Putamen (tissue), 1 donor: Measurements from ENCODE around the gene PDZD2.

Experiments used
- DNase-seq: peaks from one replicate; pipeline ENCODE4 v3.0.0-alpha.2; 2016; ENCODE audit warnings: low spot score

Gene PDZD2

DNA sequence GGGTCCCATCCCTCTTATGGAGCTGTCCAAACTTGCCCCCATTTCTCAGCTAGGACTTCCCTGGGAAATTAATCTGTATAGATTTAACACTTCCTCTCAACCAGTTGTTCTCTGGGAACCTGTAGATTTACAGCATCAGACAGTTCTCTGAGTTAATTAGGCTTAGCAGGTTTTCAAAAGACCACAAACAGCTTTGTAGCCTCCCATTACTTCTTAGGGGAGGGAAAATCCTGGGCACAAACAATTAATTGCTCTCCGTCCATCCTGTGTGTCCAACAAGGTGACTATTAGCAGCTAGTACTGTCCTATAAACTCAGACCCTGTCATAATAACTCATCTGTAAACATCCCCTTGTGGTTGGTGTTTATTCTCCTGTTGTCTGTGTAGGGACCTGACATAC, 337.2 kb downstream of the PDZD2 start:
- no peak for DNase-seq

DNA sequence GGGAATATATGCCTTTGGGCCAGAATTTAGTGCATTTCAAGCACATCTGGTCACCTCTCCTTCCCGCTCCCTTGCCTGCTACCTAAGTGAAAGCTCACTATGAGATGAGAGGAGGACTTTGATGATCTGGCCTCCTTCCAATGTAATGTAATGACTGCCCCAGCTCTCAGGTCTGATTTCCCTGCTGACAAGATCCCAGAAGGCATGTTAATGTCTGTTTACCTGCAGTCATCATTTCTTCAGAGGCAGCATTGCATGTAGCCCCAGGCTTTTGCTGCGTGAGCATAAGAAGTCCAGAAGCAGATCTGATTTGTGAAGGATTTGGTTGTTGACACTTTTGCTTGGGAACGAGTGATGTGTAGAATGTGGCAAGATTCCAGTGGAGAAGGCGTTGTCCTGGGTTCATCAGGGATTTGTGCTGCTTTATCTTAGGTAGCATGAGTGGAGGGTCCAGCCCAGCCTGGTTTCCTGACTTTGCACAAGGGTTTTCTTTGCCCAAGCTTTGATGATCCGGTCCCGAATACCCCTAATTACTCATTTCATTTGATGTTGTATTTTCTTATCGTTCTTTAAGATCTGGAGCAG, 342.5 kb downstream of the PDZD2 start:
- DNase-seq = no peak

DNA sequence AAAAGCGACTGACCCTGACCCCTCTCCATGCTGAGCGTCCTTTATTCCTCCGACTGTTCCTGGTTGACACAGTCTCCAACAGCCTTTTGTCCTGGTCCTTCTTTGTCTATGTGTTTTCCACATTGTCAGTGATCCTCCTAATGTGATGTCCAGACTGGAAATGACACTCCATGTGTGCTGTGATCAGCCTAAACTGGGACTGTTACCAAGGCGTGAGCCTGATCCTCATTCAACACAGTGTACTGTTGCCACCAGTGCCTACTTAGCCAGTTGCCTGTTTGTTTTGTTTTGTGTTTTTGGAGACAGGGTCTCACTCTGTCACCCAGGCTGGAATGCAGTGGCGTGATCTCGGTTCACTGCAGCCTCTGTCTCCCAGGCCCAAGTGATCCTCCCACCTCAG, 343.1 kb downstream of the PDZD2 start:
- no peak for DNase-seq

DNA sequence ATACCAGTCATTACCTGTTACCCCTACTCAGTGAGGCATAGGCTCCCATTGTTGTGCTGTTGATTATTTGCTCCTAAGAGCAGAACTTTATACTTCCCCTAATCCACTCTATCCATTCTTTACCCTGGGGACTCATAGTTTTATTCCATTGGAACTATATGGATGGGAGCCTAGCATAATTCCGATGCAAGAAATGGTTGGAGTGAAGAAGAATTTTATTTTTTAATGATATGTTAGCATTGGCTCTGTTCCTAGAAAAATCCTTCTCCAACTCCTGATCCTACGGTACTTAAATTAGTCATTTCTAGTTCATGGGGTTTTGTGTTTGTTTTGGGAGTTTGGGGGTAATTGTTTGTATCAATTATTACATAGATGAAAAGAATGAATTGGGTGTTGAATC, 343.7 kb downstream of the PDZD2 start:
- no peak for DNase-seq

DNA sequence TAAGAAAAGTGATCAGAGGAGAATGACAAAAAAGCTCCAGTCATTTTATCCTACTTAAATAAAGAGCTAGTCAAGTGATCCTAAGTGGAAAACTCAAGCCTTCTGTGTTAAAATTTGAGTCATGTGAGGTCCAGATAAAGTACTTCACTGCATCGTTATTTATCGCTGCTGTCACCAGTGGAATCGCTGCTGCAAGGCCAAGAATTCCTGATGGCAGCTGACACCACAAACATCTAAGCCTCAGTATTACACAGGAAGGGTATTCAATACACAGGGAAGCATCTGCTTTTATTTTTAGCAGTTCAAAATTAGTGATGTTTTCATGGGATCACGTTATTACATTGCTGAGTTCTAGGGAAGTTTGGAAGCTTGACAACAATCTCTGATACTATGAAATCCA, 344.9 kb downstream of the PDZD2 start:
- DNase-seq = no peak

DNA sequence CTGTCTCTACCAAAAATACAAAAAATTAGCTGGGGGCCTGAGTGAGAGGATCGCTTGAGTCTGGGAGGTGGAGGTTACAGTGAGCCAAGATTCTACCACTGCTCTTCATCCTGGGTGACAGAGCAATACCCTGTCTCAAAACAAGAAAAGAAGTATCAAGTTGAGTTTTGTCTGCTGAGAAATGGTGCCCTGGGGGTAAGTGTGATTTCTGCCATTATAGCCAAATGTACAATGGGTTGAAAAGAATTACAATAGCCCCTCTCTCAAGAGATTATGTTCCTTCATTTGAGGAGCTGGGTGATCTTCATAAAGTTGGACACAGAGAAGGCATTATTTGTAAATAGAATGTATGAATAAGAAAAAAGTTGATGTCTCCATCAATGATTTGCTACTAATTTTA, 345.8 kb downstream of the PDZD2 start:
- DNase-seq = no peak

DNA sequence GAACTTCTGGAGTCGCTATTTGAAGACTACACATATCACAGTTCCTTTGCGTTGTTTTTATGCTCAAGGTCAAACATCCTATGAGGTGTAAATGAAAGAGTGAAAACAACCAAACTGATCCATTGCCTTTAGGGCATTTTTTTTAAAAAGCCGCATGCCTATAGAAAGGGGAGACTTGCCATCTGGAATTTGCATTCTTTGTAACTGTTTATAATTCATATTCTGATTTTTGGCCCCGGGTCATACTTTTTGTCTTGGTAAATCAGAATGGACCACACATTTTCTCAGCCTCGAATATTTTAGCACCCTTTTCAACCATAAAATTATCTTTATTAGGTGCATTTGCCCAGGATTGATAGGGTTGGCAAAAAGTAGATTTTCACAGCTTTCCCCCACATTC, 347.2 kb downstream of the PDZD2 start:
- DNase-seq = no peak

DNA sequence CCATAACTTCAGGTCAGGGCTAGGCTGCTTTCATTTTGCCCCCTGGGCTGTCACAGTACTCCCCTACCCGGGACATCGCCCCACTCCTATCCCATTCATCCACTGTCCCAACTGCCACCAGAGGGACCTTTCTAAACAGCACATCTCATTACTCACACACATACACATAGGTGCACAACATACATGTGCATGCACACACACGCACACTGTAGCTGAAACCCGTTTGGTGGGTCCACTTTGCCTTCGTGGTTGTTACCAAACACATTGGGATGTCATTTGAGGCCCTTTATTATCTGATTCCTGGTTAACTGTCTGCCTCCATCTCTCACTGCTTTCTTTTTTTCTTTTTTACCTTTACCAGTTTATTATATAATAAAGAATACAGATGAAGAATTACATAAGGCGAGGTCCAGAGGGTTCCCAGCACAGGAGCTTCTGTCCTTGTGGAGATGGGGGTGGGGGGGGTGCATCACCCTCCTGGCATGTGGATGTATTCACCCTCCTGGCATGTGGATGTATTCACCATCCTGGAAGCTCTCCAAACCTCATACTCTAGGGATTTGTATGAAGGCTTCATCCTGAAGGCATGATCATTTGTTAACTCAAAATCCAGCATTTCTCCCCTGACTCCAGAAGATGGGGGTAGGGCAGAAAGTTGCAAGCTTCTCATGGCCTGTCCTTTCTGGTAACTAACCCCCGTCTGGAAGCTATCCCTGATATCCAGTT, 349.2 kb downstream of the PDZD2 start:
- no peak for DNase-seq

DNA sequence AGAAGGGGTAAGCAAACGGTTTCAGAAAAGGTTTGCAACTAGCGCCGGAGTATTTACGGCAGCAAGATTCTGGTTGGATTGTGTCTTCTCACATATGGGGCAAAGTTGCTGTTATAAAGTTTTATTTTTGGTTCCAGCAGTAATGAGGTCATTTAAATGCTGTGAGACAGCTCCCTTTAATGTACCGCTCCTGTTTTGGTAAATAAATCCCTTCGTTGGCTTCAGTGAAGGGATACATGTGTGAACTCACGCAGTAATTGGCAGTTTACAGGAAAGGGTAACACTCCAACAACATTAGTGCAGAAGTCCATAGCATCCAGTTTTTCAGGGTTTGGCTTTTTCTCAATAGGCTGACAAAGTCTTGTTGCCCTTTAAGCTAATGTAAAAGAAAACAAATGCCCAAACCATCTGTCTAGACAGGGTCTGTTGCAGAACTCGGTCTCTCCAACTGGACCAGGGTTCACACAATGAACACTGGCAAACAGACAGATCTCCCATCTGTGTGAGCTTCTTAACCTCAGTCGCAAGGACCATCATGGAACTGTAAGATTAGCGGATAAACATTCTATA, 351.2 kb downstream of the PDZD2 start:
- DNase-seq = no peak

DNA sequence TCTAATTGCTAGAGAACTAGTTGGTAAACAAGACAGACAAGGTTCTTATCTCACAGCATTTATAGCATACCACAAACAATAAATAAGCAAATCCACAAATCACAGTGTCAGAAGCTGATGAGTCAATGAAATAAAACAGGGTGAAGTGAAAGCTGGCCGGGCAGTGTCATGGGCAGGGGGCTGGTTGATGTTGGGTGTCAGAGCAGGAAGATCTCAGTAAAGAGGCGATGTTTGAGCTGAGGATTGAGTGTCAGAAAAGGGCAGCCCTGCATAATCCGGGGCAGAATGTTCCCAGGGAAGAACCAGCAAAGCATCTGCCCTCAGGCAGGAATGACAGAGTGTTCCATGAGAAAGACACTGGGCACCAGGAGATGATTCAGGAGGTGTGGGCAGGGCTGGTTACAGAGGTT, 351.8 kb downstream of the PDZD2 start:
- no peak for DNase-seq

DNA sequence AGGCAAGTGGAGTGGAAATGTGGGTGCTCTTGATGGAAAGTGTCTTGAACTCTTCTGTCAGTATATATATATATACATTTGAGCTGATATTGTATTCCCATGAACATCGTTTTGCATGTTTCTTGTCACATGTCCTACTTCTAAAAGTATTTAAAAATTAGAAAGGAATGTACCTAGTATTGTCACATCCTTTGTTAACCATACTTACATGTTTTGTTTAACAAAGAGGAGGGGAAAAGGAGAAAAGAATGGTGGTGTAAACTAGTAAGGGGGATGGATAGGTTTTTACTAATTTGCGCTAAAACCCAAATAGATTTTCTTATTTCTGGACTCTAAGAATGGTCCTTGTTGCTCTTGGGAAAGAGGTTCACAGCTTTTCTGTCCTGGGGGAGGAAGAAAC, 353.4 kb downstream of the PDZD2 start:
- DNase-seq = no peak

DNA sequence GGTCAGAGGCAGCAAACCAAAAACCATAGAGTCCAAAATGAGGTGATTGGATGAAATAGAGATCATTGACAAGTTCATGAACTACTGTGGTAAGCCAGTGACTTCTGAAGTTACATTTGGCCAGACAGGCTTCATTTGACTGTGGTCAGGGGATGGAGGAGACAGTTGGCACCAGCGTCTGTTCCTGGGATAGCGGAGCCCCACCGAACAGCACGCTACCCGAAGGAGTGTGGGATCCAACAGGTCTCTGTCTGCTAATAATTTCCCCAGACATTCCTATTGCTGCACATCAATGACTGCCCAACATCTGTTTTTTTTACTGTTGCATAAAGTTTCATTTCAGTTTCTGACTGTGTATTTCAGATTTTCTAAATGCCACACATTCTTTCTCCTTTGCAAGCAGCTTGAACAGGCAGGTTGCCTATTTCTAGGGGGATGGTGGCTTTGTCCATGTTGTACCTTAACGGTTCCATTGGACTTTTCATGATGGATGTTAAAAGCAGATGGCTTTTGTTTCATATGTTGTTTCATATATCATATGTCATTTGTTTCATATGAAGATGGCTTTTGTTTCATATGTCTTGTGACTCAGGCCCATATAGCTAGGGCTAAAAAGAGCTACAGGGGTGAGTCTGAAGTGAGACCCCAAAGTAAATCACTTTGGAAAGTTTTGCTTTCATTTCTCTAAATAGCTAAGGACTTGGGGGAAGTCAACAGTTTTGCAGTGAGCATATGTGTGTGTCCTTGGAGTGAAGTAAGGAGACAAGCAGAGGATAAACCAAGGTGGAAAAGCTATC, 354.4 kb downstream of the PDZD2 start:
- DNase-seq = no peak

DNA sequence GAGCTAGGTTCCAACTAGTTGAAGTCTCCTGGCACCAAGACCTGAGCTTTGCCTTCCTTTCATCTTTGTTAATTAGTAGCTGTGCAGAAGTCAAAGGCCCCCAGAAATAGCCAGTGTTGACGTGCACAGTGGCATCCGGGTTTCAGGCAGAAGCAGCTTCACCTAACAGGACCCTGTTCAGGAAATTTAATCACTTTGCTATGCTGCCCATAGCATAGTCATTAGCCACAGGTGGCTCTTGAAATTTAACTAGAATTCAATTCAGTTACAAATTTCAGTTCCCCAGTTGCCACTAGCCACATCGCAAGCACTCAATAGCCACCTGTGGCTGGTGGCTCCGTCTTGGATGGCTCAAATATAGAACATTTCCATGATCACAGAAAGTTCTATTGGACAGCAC, 356.1 kb downstream of the PDZD2 start:
- DNase-seq = no peak

DNA sequence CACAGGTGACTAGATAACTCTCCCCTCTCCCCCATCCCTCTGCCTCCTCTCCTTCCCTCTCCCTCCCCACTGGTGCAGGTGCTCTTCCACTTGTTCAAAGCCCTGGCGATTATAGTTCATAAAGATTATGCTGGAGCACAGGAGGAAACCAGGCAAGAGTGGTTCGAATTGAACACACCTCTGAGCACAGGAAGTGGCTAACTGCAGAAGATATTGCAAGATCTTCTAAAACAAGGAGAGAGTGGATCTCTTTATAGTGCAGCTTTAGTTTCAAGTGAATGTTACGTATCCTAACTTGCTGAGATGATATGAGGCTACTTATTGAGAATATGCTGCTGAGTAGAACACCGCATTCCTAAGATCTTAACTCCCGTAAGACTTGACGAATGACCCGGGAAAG, 356.8 kb downstream of the PDZD2 start:
- no peak for DNase-seq

DNA sequence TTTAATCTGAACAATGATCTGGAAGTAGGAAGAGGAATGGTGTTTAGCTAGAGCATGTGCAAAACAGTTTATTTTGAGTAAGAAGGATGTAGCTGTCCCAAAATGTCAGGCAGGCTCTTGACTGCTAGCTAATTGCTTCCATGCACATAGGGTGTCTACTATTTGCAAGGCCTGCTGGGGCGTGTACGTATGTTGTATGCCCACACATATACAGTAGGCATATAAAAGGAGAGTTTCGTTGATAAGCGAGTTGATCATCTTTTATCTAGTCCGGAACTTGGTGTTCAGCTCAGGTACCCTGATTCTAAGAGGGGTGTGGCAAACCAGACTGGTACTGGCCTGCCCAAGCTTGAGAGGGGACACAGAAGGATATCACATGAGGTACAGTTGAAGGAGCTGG, 358.0 kb downstream of the PDZD2 start:
- DNase-seq = no peak

DNA sequence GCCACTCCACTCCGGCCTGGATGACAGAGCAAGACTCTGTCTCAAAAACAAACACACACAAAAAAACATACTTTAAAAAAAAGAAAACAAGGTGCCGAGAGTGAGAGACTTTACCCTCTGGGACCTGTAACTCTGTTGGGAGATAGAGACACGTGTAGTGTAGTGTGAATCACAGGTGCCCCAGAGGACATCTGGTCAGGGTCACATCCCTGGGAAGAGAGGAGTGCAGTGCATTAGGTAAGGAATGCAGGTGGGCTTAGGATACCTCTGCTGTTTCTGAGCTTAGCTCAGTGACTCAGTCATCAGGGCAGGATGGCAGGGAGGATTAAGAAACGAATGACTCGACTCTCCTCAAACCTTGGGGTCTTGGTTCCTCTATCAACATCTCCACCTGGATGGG, 360.5 kb downstream of the PDZD2 start:
- no peak for DNase-seq

DNA sequence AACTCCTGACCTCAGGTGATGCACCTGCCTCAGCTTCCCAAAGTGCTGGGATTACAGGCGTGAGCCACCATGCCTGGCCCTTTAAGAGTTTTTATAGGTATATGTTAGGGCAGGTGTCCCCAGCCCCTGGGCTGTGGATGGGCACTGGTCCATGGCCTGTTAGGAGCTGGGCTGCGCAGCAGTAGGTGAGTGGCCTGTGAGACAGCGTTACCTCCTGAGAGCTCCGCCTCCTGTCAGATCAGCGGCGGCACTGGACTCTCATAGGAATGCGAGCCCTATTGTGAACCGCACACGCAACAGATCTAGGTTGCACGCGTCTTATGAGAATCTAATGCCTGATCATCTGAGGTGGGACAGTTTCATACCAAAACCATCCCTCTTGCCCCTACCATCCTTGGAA, 361.8 kb downstream of the PDZD2 start:
- no peak for DNase-seq

DNA sequence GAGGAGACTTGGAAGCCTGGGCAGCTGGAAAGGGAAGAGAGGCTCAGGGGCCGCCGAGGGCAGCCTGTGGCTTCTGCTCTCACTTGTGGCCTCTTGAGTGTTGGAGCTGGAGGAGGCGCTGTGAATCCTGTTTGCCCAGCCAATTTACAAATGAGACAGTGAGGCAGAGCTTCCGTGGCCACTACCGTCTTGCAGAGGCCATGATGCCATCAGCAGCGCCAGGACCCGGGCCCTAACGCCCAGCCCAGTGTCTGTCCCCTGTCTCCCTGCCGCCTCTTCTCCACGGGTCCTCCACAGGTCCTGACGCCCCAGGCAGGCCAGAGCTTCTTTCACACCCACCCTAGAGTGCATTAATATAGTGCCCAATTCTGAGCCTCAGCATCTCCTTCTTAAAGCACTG, 362.4 kb downstream of the PDZD2 start:
- no peak for DNase-seq

DNA sequence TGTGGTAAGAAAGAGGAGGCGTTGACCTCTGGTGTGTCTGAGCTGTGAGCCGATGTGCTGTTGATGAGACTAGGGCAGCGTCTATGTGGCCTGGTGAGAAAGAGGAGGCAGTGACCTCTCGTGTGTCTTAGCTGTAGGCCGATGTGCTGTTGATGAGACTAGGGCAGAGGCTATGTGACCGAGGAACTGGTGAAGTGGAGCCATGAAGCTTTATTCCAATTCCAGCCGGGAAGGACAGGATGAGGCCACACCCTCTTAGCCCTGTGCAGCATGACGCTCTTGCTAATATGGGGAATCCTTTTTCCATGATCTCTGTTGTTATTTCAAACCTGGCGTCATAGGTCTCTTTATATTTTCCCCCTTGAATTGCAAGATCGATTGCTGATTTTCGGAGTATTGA, 362.8 kb downstream of the PDZD2 start:
- no peak for DNase-seq

DNA sequence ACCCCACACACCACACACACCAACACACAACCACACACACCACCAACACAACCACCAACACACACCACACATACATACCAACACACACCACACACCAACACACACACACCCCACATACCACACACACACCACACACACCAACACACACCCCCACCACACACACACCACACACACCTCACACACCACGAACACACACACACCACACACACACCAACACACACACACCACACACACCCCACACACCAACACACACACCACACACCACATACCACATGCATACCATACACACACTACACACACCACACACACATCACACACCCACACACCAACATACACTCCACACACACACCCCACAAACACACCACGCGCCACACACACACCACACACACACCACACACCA, 363.8 kb downstream of the PDZD2 start:
- no peak for DNase-seq

DNA sequence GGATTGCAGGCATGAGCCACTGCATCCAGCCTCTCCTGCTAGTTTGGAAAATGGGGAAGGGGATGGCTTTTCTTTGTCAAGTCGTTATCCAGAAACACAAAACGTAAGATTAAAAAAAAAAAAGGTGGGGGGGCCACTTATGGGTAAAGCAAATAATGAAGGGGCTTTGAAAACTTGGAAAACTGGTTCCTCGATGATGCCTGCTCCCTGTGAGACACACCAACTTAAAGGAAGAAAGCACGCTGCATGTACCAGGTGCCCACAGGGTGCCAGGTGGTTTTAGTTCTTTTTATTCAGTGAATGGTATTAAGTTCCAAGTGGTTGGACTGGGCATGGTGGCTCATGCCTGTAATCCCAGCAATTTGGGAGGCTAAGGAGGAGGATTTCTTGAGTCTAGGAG, 365.1 kb downstream of the PDZD2 start:
- no peak for DNase-seq

DNA sequence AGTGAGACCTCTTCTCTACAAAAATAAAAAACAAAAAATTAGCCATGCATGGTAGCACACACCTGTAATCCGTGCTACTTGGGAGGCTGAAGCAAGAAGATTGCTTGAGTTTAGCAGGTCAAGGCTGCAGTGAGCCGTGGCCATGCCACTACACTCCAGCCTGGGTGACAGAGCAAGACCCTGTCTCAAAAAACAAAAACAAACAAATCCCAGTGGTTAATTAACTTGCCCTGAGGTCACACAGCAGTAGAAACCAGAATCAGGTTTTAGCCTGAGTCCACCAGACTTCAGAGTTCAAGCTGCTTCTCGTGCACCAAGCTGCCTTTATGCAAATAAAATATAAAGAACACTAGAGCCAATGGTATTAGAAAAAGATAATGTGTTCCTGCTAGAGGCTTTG, 365.5 kb downstream of the PDZD2 start:
- no peak for DNase-seq

DNA sequence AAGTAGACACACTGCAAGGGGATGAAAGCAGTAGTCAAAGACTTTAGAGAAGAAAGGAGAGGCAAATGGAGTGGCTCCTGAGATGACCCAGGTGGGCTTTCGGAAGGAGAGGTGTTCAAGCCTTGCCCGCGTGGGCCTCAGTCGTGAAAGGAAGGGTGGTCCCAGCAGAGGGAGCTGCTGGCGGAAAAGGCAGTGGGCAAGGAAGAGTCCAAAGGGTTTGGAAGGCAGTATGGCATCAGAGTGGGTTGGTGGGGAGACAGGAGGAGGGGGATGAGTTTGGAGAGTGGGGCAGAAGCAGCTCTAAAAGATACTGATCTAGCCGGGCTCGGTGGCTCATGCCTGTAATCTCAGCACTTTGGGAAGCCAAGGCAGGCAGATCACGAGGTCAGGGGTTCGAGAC, 369.8 kb downstream of the PDZD2 start:
- no peak for DNase-seq
